HepG2 (cell line): ENCODE measurements around the gene ST3GAL4. TPM values are rescaled to one million over a fixed set of nuclear protein-coding genes. Genes with fewer than 3 reads are reported as not detected.
A peak's percentile ranks its signal among the peaks of the same experiment; 100 is the strongest.

Source experiments
- ATAC-seq: fragments of 200-7000 bp; cut with Tn5 transposase; 3 replicates; pipeline ENCODE4 v1.9.1; 2020; ENCODE audit warnings: mild to moderate bottlenecking, moderate library complexity
- BruUV-seq: library from RNA; stranded (reverse); fragments of 400-500 nt; replicated peaks from 2 replicates; lab custom pipeline; 2021; lab: Mats Ljungman, UMichigan
- CTCF ChIA-PET: fragments of 300-600 bp; formaldehyde crosslinking; extraction: SDS; loops from one replicate; lab custom pipeline; 2021; ENCODE audit warnings: low total read pairs, inconsistent platforms, low intra/inter-chr PET ratio; lab: Yijun Ruan, JAX
- POLR2A ChIA-PET: fragments of 350-600 bp; sonication (Branson Sonifier 250); formaldehyde crosslinking; loops from one replicate; lab custom pipeline; 2020; ENCODE audit warnings: antibody characterized with exemption, inconsistent platforms; lab: Yijun Ruan, JAX
- DNase-seq: peaks from one replicate; pipeline ENCODE4 v3.0.0-alpha.2; 2015; ENCODE audit warnings: low spot score
- FAIRE-seq: peaks from 3 replicates; lab custom pipeline; 2011; peaks lifted over from hg19 to GRCh38; lab: Jason Lieb, UNC
- H2AFZ ChIP-seq: one replicate; pipeline ENCODE4 v1.6.1; 2011; ENCODE audit warnings: low read length, inconsistent platforms
- H3K27ac ChIP-seq: fragments of 300-600 bp; 3 replicates; pipeline ENCODE4 v1.8.0; 2011; ENCODE audit warnings: mixed run types, mild to moderate bottlenecking, mixed read lengths, low read length, inconsistent platforms; ENCODE audit not compliant: insufficient read depth; ENCODE audit errors: extremely low read length
- H3K27me3 ChIP-seq, 2 experiments: fragments of 200-600 bp in 1 of 2; 2 replicates in 1 of 2; 3 replicates in 1 of 2; pipeline versions ENCODE4 v1.6.0 to v1.8.0; 2011; ENCODE audit warnings: low read length in 2 of 2, mild to moderate bottlenecking in 2 of 2, moderate library complexity in 2 of 2, inconsistent platforms in 1 of 2; ENCODE audit not compliant: insufficient read depth in 2 of 2, control insufficient read depth in 1 of 2
- H3K36me3 ChIP-seq, 2 experiments: fragments of 200-600 bp in 1 of 2; replicated peaks in 1 of 2; 2 replicates in 1 of 2; 3 replicates in 1 of 2; pipeline versions ENCODE4 v1.5.1 to v1.8.0; 2011; ENCODE audit warnings: low read length in 2 of 2, inconsistent platforms in 1 of 2; ENCODE audit not compliant: insufficient read depth in 2 of 2, control insufficient read depth in 1 of 2
- H3K4me1 ChIP-seq: 2 replicates; pipeline ENCODE4 v1.5.1; 2012; ENCODE audit warnings: low read length, inconsistent platforms; ENCODE audit not compliant: insufficient read depth
- H3K4me2 ChIP-seq: 2 replicates; pipeline ENCODE4 v1.6.0; 2011; ENCODE audit warnings: low read depth, low read length, inconsistent platforms
- H3K4me3 ChIP-seq, 3 experiments: fragments of 200-600 bp in 1 of 3; sonication (generic), shearing (Covaris generic) in 1 of 3; replicated peaks in 1 of 3; 2 replicates each; pipeline ENCODE4 v1.5.1; 2011 to 2016; ENCODE audit warnings: low read length in 3 of 3, inconsistent platforms in 2 of 3, low read depth in 2 of 3, mild to moderate bottlenecking in 2 of 3, control low read depth in 1 of 3, mixed read lengths in 1 of 3; ENCODE audit not compliant: insufficient read depth in 1 of 3
- H3K79me2 ChIP-seq: one replicate; pipeline ENCODE4 v1.6.1; 2011; ENCODE audit warnings: low read length, inconsistent platforms; ENCODE audit not compliant: insufficient read depth
- H3K9ac ChIP-seq: 2 replicates; pipeline ENCODE4 v1.6.0; 2011; ENCODE audit warnings: mild to moderate bottlenecking, low read depth, low read length, inconsistent platforms; ENCODE audit not compliant: insufficient read depth
- H3K9me3 ChIP-seq: 2 replicates; pipeline ENCODE4 v1.5.1; 2012; ENCODE audit warnings: mild to moderate bottlenecking, low read length
- H4K20me1 ChIP-seq: 2 replicates; pipeline ENCODE4 v1.6.0; 2011; ENCODE audit warnings: inconsistent platforms, mild to moderate bottlenecking, low read length, moderate library complexity; ENCODE audit not compliant: insufficient read depth
- CBX1 ChIP-seq: IDR thresholded peaks from one replicate; pipeline ENCODE4 v1.6.1; 2016; ENCODE audit warnings: antibody characterized with exemption, low read depth
- CHD4 ChIP-seq: fragments of 200-600 bp; sonication (generic); IDR thresholded peaks from 2 replicates; pipeline ENCODE4 v1.7.0; 2017; ENCODE audit warnings: mild to moderate bottlenecking, low read length, borderline replicate concordance
- CTCF ChIP-seq: sonication (generic); formaldehyde crosslinking; IDR thresholded peaks from 2 replicates; pipeline ENCODE4 v1.5.0; 2020; ENCODE audit warnings: mild to moderate bottlenecking, missing genetic modification reagents, moderate library complexity
- GLI4 ChIP-seq: sonication (generic); formaldehyde crosslinking; IDR thresholded peaks from 2 replicates; pipeline ENCODE4 v1.5.1; 2020; ENCODE audit warnings: missing genetic modification reagents, mild to moderate bottlenecking, moderate library complexity, borderline replicate concordance
- HOXD1 ChIP-seq: sonication (generic); formaldehyde crosslinking; IDR thresholded peaks from 2 replicates; pipeline ENCODE4 v1.5.0; 2020; ENCODE audit warnings: missing genetic modification reagents
- IKZF1 ChIP-seq: fragments of 450-650 bp; IDR thresholded peaks from 2 replicates; pipeline ENCODE4 v1.7.1; 2016
- MEF2D ChIP-seq: sonication (generic); formaldehyde crosslinking; IDR thresholded peaks from 2 replicates; pipeline ENCODE4 v1.5.1; 2020; ENCODE audit warnings: mild to moderate bottlenecking, missing genetic modification reagents
- NR1H2 ChIP-seq: sonication (generic); formaldehyde crosslinking; IDR thresholded peaks from 2 replicates; pipeline ENCODE4 v1.8.1; 2022; ENCODE audit warnings: low read depth, missing genetic modification reagents, borderline replicate concordance
- SAP130 ChIP-seq: IDR thresholded peaks from 2 replicates; pipeline ENCODE4 v1.6.1; 2016; ENCODE audit warnings: low read depth
- STAG1 ChIP-seq: sonication (generic); formaldehyde crosslinking; IDR thresholded peaks from 2 replicates; pipeline ENCODE4 v1.4.0; 2020; ENCODE audit warnings: missing genetic modification reagents
- TBL1XR1 ChIP-seq: fragments of 150-350 bp; IDR thresholded peaks from 2 replicates; pipeline ENCODE4 v1.6.1; 2014; ENCODE audit warnings: borderline replicate concordance, low read length; ENCODE audit not compliant: partially characterized antibody
- TCF7 ChIP-seq: sonication (generic); IDR thresholded peaks from 2 replicates; pipeline ENCODE4 v1.6.1; 2016; ENCODE audit warnings: antibody characterized with exemption, low read depth
- THAP7 ChIP-seq: sonication (generic); formaldehyde crosslinking; IDR thresholded peaks from 2 replicates; pipeline ENCODE4 v1.8.1; 2023; ENCODE audit warnings: mild to moderate bottlenecking, missing genetic modification reagents
- ZNF138 ChIP-seq: sonication (generic); formaldehyde crosslinking; IDR thresholded peaks from 2 replicates; pipeline ENCODE4 v1.5.0; 2020; ENCODE audit warnings: mild to moderate bottlenecking, low read depth, missing genetic modification reagents
- ZNF292 ChIP-seq: sonication (generic); formaldehyde crosslinking; IDR thresholded peaks from 2 replicates; pipeline ENCODE4 v1.8.1; 2022; ENCODE audit warnings: mild to moderate bottlenecking, low read depth, missing genetic modification reagents, borderline replicate concordance
- ZNF652 ChIP-seq: IDR thresholded peaks from 2 replicates; pipeline ENCODE4 v1.6.1; 2016; ENCODE audit warnings: low read depth, borderline replicate concordance
- WGBS: methylation state at CpG from one replicate; pipeline ENCODE4 v1.1.6; 2017; ENCODE audit warnings: low lambda C conversion rate; 5-methylcytosine and 5-hydroxymethylcytosine counted together
- in situ Hi-C: cut with HindIII; loops from 2 replicates; pipeline ENCODE4 v1.10.0; 2017; ENCODE audit warnings: low pct_unique_long_range_greater_than_20kb; ENCODE audit not compliant: extremely low pct_ligation_motif_present
- intact Hi-C: fragments of 100-400 bp; cut with micrococcal nuclease; formaldehyde crosslinking; loops from one replicate; pipeline ENCODE4 v1.10.0; 2022; ENCODE audit not compliant: unreplicated experiment
- polyA plus RNA-seq, 8 experiments: library from polyadenylated mRNA; depleted of rRNA in 3 of 8; stranded (reverse) in 7 of 8; unstranded in 1 of 8; fragments of >200 nt; fragmentation: Illumina TruSeq in 4 of 8; extraction: Trizol in 4 of 8; gene quantifications; 2 replicates each; pipeline versions ENCODE4 v1.2.1 to v1.2.3, GENCODE V29; 2011 to 2016; ENCODE audit warnings: low read depth in 4 of 8, missing spikeins in 1 of 8, mixed read lengths in 1 of 8; ENCODE audit not compliant: insufficient read depth in 1 of 8
- total RNA-seq, 5 experiments: library from RNA; depleted of rRNA; stranded (reverse); fragments of >200 nt; fragmentation: Illumina TruSeq; extraction: Trizol; gene quantifications; 2 replicates each; pipeline ENCODE4 v1.2.3, GENCODE V29; 2016; ENCODE audit warnings: low read depth in 1 of 5
- TF ChIP-seq, protein P1 (sequence below): IDR thresholded peaks from 2 replicates; pipeline ENCODE4 v1.4.0; 2020; ENCODE audit warnings: mild to moderate bottlenecking, missing genetic modification reagents
- TF ChIP-seq, protein P2 (sequence below): sonication (generic); formaldehyde crosslinking; IDR thresholded peaks from 2 replicates; pipeline ENCODE4 v1.4.0; 2020; ENCODE audit warnings: missing genetic modification reagents

The ST3GAL4 gene
- total and polyA plus RNA-seq, 2 of the 13 experiments (the other 11 are each of a cell fraction or from before 2014, with no cell fraction given) = 9.1 to 13.3 TPM

DNA sequence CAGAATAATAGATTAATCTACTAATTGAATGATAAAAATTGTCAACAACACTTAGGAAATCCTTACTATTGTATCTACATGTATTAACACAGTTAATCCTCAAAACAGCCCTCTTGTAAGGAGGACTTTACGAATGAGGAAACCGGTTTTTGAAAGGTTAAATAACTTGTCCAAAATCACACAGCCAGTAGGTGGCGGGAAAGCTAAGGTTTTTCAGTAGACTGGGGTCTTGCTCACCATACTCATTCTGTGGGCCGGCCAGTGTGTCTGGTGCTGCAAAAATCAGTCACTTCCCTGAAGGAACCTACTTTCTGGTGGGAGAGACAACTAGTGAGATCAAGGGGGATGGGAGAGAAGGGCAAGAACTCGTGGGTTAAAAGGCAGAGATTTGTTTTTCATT lies 47.8 kb upstream of the ST3GAL4 start:
- Histone ChIP-seq H4K20me1 (no peaks in the 10 kb centered on the region), H3K36me3 (peaks cover 0 to 17% of the 10 kb centered on the region in 2 experiments; a peak in 3 of 5 replicates), H3K27me3 (no peaks in the 10 kb centered on the region), H3K4me1 (peaks cover 18% of the 10 kb centered on the region), H3K4me3 (no peak overlapping the region), H2AFZ (no peak overlapping the region), H3K27ac (no peak overlapping the region), H3K79me2 (no peaks in the 10 kb centered on the region)
- CTCF ChIA-PET = no interaction called here
- WGBS = 56% methylated on average over 5 of the region's 5 CpGs
- no peak for ATAC-seq
- in situ Hi-C loops = loop anchor here (10.0 kb wide), 1 partner anchor 167 kb away; no protein-coding TSS in a partner anchor
- FAIRE-seq = no peak
- TF ChIP-seq TBL1XR1 = no peak
- TF ChIP-seq CTCF = peak; percentile 57
- TF ChIP-seq IKZF1 = no peak
- TF ChIP-seq, protein P1, sequence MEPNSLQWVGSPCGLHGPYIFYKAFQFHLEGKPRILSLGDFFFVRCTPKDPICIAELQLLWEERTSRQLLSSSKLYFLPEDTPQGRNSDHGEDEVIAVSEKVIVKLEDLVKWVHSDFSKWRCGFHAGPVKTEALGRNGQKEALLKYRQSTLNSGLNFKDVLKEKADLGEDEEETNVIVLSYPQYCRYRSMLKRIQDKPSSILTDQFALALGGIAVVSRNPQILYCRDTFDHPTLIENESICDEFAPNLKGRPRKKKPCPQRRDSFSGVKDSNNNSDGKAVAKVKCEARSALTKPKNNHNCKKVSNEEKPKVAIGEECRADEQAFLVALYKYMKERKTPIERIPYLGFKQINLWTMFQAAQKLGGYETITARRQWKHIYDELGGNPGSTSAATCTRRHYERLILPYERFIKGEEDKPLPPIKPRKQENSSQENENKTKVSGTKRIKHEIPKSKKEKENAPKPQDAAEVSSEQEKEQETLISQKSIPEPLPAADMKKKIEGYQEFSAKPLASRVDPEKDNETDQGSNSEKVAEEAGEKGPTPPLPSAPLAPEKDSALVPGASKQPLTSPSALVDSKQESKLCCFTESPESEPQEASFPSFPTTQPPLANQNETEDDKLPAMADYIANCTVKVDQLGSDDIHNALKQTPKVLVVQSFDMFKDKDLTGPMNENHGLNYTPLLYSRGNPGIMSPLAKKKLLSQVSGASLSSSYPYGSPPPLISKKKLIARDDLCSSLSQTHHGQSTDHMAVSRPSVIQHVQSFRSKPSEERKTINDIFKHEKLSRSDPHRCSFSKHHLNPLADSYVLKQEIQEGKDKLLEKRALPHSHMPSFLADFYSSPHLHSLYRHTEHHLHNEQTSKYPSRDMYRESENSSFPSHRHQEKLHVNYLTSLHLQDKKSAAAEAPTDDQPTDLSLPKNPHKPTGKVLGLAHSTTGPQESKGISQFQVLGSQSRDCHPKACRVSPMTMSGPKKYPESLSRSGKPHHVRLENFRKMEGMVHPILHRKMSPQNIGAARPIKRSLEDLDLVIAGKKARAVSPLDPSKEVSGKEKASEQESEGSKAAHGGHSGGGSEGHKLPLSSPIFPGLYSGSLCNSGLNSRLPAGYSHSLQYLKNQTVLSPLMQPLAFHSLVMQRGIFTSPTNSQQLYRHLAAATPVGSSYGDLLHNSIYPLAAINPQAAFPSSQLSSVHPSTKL (CRISPR knock-in tag) = no peak
- TF ChIP-seq ZNF138 (CRISPR knock-in tag) = no peak
- TF ChIP-seq GLI4 = no peak
- TF ChIP-seq THAP7 = no peak
- TF ChIP-seq CBX1 = no peak
- no peak for TF ChIP-seq ZNF292 (CRISPR knock-in tag)
- no peak for TF ChIP-seq CHD4
- TF ChIP-seq MEF2D (CRISPR knock-in tag) = no peak
- no peak for TF ChIP-seq NR1H2 (CRISPR knock-in tag)
- TF ChIP-seq, protein P2, sequence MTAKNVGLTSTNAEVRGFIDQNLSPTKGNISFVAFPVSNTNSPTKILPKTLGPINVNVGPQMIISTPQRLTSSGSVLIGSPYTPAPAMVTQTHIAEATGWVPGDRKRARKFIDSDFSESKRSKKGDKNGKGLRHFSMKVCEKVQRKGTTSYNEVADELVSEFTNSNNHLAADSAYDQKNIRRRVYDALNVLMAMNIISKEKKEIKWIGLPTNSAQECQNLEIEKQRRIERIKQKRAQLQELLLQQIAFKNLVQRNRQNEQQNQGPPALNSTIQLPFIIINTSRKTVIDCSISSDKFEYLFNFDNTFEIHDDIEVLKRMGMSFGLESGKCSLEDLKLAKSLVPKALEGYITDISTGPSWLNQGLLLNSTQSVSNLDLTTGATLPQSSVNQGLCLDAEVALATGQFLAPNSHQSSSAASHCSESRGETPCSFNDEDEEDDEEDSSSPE (CRISPR knock-in tag) = no peak
- TF ChIP-seq ZNF652 (CRISPR knock-in tag) = peak; percentile 77
- peak; percentile 53 for TF ChIP-seq STAG1 (CRISPR knock-in tag)
- no peak for TF ChIP-seq TCF7
- no peak for TF ChIP-seq HOXD1 (CRISPR knock-in tag)
- TF ChIP-seq SAP130 = no peak
- TF ChIP-seq, all 625 proteins: peak for 3
- H3K4me2 ChIP-seq = no peak overlapping the region
- H3K9ac ChIP-seq = no peak overlapping the region
- BruUV-seq = no TSS peak
- intact Hi-C loops = no loop called here
- peak; percentile 35 for DNase-seq
- POLR2A ChIA-PET = no interaction called here
- H3K9me3 ChIP-seq = no peaks in the 10 kb centered on the region
